Esophagus muscularis mucosa (tissue), 4 donors: ENCODE data around the gene CFAP157. TPM values are rescaled to one million over a fixed set of nuclear protein-coding genes. Genes with fewer than 3 reads are reported as not detected.

Experiments used
- DNase-seq: peaks from one replicate; pipeline ENCODE4 v3.0.0-alpha.2; 2017; ENCODE audit errors: extremely low spot score
- H3K27ac ChIP-seq, 4 donors: fragments of 200-600 bp; sonication (generic); replicated peaks in 1 of 4; 1 replicate in 3 of 4; 2 replicates in 1 of 4; pipeline ENCODE4 v1.5.1; 2016 to 2019; ENCODE audit warnings: mild to moderate bottlenecking in 1 of 4
- H3K27me3 ChIP-seq, 4 donors: fragments of 200-600 bp; sonication (generic); one replicate each; pipeline versions ENCODE4 v1.5.1 to v1.6.0; 2016 to 2019
- H3K36me3 ChIP-seq, 4 donors: fragments of 200-600 bp; sonication (generic); one replicate each; pipeline ENCODE4 v1.5.1; 2016 to 2019
- H3K4me1 ChIP-seq, 4 donors: fragments of 200-600 bp; sonication (generic); one replicate each; pipeline ENCODE4 v1.5.1; 2016 to 2019
- H3K4me3 ChIP-seq, 4 donors: fragments of 200-600 bp; sonication (generic); 1 replicate in 2 of 4; 2 replicates in 2 of 4; pipeline ENCODE4 v1.5.1; 2016 to 2019; ENCODE audit warnings: mild to moderate bottlenecking in 4 of 4, moderate library complexity in 1 of 4
- H3K9me3 ChIP-seq, 4 donors: fragments of 200-600 bp; sonication (generic); 1 replicate in 3 of 4; 2 replicates in 1 of 4; pipeline ENCODE4 v1.5.1; 2016 to 2019
- EP300 ChIP-seq: sonication (generic); formaldehyde crosslinking; IDR thresholded peaks from one replicate; pipeline ENCODE4 v1.6.1; 2017; ENCODE audit warnings: antibody characterized with exemption
- POLR2A ChIP-seq: fragments of 450-650 bp; IDR thresholded peaks from one replicate; pipeline ENCODE4 v1.6.1; 2017; ENCODE audit warnings: antibody characterized with exemption, moderate library complexity, mild to moderate bottlenecking, low read depth
- POLR2AphosphoS5 ChIP-seq, 2 donors: sonication (generic); formaldehyde crosslinking; IDR thresholded peaks; one replicate each; pipeline ENCODE4 v1.6.1; 2017; ENCODE audit warnings: antibody characterized with exemption in 2 of 2
- WGBS: methylation state at CpG from one replicate; pipeline ENCODE4 v1.1.5; 2018; 5-methylcytosine and 5-hydroxymethylcytosine counted together
- intact Hi-C: fragments of 100-400 bp; cut with DNase I; formaldehyde crosslinking; loops from one replicate; pipeline ENCODE4 v1.15.1; 2023
- total RNA-seq, 4 donors: library from RNA; depleted of rRNA; stranded (reverse); fragments of >200 nt; gene quantifications; one replicate each; pipeline versions ENCODE4 v1.1.0 to v1.2.1, GENCODE V29; 2016
- TF ChIP-seq, protein P1 (sequence below), 3 experiments: fragments of 200-600 bp in 2 of 3; fragments of 450-650 bp in 1 of 3; sonication (generic) in 2 of 3; IDR thresholded peaks; one replicate each; pipeline ENCODE4 v1.5.1; 2017 to 2019; ENCODE audit warnings: antibody characterized with exemption in 3 of 3, mild to moderate bottlenecking in 2 of 3, moderate library complexity in 1 of 3

The CFAP157 gene
- total RNA-seq, 4 donors from 2014 or later: 0.26 to 0.42 TPM; not detected in 2

DNA sequence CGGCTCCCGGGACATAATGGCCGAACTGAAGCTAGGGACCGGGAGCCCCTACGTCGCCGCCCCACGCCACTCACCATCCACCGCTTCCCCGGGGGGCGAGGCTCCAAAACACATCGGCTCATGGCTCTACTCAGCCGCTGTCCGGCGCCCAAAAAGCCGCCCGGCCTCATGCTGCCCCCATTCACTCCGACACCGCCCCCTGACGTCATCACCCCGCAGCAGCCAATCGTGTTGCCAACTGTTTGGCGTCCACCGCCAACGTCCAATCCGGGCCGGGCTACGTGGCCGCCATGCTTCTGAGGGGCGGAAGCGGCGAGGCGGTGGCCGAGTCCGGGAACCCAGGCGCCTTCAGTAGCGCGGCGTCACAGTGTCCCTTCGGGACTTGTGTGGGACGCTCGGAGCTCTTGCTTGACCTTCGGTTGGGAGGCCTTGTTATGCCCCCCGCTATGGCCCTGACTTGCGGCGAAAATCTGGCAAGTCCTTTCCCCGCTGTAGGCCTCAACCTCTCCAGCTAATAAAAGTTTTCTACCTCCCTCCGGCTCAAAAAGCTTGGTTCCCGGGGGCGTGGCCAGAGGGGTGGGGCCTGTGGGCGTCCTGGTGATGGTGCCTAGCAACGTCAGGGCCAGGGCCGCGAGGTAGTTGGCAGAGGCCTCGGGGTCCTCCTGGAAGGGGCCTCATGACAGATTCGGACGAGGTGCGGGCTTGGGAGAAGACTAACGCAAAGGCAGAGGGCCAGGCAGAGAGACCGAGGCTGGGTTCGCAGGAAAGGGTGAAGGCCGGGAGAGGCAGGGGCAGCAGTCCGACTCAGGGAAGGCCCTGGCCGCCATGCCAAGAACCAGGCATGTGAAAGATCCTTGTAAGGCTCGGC, 8.9 kb downstream of the CFAP157 start, which contains the start of the genes PTRH1 and TTC16:
PTRH1 (minus strand) TSS at position 194 of the 868 bp plus-strand sequence; CDS start at position 170, 24 bp downstream.
TTC16 (plus strand) TSS at position 610 of the 868 bp plus-strand sequence; CDS start at position 677, 67 bp downstream.
- TF ChIP-seq POLR2AphosphoS5 (IDR thresholded peaks at IDR 0.05) (peak; percentile 81 to 82), EP300 (no peak)
- peak; percentile 99 for DNase-seq
- intact Hi-C loops: loop anchor here (5.0 kb wide), 1 partner anchor 103 kb away; the partner anchor contains the start of gene STXBP1
- Histone ChIP-seq H3K27me3 (peaks cover 0 to 5% (median 0%) of the 10 kb centered on the region in 4 donors), H3K4me1 (peaks cover 16 to 26% (median 21%) of the 10 kb centered on the region in 4 donors), H3K9me3 (no peaks in the 10 kb centered on the region), H3K36me3 (peaks cover 0 to 7% (median 2%) of the 10 kb centered on the region in 4 donors), H3K27ac (peak within 1 kb of the TSS; percentile 75 to 88 (median 82)), H3K4me3 (peak within 1 kb of the TSS; percentile 77 to 87 (median 78))
- 13% methylated on average over 21 of the region's 65 CpGs for WGBS

DNA sequence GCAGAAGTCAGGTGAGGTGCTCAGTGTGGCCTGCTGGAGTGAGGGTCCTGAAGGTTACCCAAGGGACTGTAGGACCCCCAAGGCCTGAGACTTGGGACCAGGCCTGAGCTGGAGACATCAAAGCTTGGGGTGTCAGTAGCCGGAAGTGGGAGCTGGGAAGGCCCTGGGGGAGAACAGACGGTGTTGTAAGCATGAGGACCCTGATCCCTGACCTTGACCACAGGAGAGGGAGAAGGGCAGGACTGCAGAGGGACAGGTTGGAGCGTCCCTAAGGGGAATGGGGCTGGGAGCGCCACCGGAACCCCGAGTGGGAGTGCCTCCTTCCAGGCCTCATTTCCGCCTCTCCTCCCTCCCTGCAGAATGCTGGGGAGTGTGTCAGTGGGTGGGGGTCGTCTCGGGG, 9.6 kb downstream of the CFAP157 start:
- DNase-seq: no peak
- TF ChIP-seq EP300 (no peak), POLR2AphosphoS5 (IDR thresholded peaks at IDR 0.05) (no peak), POLR2A (no peak)
- TF ChIP-seq, protein P1, sequence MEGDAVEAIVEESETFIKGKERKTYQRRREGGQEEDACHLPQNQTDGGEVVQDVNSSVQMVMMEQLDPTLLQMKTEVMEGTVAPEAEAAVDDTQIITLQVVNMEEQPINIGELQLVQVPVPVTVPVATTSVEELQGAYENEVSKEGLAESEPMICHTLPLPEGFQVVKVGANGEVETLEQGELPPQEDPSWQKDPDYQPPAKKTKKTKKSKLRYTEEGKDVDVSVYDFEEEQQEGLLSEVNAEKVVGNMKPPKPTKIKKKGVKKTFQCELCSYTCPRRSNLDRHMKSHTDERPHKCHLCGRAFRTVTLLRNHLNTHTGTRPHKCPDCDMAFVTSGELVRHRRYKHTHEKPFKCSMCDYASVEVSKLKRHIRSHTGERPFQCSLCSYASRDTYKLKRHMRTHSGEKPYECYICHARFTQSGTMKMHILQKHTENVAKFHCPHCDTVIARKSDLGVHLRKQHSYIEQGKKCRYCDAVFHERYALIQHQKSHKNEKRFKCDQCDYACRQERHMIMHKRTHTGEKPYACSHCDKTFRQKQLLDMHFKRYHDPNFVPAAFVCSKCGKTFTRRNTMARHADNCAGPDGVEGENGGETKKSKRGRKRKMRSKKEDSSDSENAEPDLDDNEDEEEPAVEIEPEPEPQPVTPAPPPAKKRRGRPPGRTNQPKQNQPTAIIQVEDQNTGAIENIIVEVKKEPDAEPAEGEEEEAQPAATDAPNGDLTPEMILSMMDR (IDR thresholded peaks at IDR 0.05): no peak
- no peaks in the 10 kb centered on the region for H3K9me3 ChIP-seq
- H3K27me3 ChIP-seq: peaks cover 0 to 11% (median 0%) of the 10 kb centered on the region in 4 donors
- peak overlapping the region; percentile 77 to 87 (median 78) for H3K4me3 ChIP-seq
- H3K4me1 ChIP-seq: peaks cover 16 to 26% (median 21%) of the 10 kb centered on the region in 4 donors
- H3K36me3 ChIP-seq: peaks cover 0 to 7% (median 2%) of the 10 kb centered on the region in 4 donors
- H3K27ac ChIP-seq: peak overlapping the region; percentile 75 to 88 (median 82)
- intact Hi-C loops: loop anchor here (5.0 kb wide), 1 partner anchor 104 kb away; the partner anchor contains the start of gene STXBP1
- WGBS: 82% methylated on average over 7 of the region's 9 CpGs

DNA sequence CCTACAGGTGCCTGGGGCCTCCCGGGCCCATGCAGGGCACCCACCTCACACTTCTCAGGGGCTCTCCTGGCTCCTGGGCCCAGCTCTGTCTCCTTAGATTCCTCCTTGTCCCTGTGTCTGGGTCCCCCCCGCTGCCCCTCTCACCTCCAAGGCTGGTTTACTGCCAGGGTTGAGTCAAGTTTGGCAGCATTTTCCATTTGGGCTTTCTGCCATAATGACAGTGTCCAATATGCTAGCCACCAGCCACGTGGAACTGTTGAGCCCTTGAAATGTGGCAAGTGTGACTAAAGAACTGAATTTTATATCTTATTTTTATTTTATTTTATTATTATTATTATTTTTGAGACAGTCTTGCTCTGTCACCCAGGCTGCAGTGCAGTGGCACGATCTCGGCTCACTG, 11.0 kb downstream of the CFAP157 start:
- no peak overlapping the region for H3K27ac ChIP-seq
- WGBS: 83% methylated on average over 5 of the region's 5 CpGs
- DNase-seq: no peak
- no peaks in the 10 kb centered on the region for H3K36me3 ChIP-seq
- H3K27me3 ChIP-seq: peaks cover 0 to 13% (median 0%) of the 10 kb centered on the region in 4 donors
- TF ChIP-seq POLR2A (no peak), EP300 (no peak), POLR2AphosphoS5 (IDR thresholded peaks at IDR 0.05) (no peak)
- TF ChIP-seq, protein P1 (IDR thresholded peaks at IDR 0.05): no peak
- H3K4me3 ChIP-seq: no peak overlapping the region
- intact Hi-C loops: loop anchor here (5.0 kb wide), 1 partner anchor 105 kb away; the partner anchor contains the start of gene STXBP1
- no peaks in the 10 kb centered on the region for H3K9me3 ChIP-seq
- H3K4me1 ChIP-seq: peaks cover 16 to 26% (median 21%) of the 10 kb centered on the region in 4 donors

DNA sequence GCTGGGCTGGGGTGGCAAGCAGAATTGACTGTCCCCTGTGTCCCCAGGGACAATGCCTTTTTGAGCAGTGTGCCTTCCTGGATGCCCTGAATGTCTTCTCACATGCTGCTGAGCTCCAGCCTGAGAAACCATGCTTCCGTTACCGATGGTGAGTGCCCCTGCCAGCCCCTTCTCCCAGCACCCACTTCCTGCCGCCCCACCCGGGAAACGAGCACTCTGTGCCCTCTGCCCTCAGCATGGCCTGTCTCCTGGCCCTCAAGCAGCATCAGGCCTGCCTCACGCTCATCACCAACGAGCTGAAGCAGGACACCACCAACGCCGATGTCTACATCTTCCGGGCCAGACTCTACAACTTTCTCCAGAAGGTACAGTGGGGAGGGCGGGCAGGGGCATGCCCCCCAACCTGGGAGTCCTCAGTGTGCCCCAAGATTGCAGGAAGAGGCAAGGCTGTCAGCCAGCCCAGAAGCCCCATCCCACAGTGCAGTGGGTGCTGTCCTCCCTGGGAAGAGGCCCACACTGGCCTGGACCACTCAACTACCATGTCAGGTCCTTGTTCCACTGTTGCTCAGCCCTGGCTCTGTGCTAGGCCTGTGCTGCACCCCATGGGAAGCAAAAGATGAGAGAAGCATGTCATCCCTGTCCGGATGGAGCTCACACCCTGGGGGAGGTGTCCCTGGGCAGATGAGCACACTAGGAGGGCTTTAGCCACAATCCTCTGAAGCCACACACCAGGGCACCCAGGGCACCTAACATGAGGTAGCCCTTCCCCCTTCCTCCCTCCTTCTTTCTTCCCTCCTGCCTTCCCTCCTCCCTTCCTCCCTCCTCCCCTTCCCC, 13.5 kb downstream of the CFAP157 start:
- H3K27me3 ChIP-seq: peaks cover 0 to 35% (median 0%) of the 10 kb centered on the region in 4 donors
- WGBS: 87% methylated on average over 12 of the region's 12 CpGs
- TF ChIP-seq POLR2AphosphoS5 (IDR thresholded peaks at IDR 0.05): no peak
- TF ChIP-seq, protein P1 (IDR thresholded peaks at IDR 0.05): no peak
- TF ChIP-seq EP300: no peak
- no peak for TF ChIP-seq POLR2A
- H3K36me3 ChIP-seq: no peaks in the 10 kb centered on the region
- no peak overlapping the region for H3K4me3 ChIP-seq
- H3K4me1 ChIP-seq: peaks cover 6 to 20% (median 15%) of the 10 kb centered on the region in 4 donors
- no peak for DNase-seq
- H3K27ac ChIP-seq: no peak overlapping the region
- intact Hi-C loops: no loop called here
- H3K9me3 ChIP-seq: no peaks in the 10 kb centered on the region
